CMK (cell line): ENCODE measurements around the gene ATXN2.
"Not testable (repeated sequence)": the region's sequence is repeated elsewhere in the genome, so short reads cannot be mapped to it uniquely, and the experiment has no call there.

Experiments
- DNase-seq: peaks from one replicate; pipeline ENCODE4 v3.0.0-alpha.2; 2010; ENCODE audit warnings: low read depth

ATXN2 gene, protein sequence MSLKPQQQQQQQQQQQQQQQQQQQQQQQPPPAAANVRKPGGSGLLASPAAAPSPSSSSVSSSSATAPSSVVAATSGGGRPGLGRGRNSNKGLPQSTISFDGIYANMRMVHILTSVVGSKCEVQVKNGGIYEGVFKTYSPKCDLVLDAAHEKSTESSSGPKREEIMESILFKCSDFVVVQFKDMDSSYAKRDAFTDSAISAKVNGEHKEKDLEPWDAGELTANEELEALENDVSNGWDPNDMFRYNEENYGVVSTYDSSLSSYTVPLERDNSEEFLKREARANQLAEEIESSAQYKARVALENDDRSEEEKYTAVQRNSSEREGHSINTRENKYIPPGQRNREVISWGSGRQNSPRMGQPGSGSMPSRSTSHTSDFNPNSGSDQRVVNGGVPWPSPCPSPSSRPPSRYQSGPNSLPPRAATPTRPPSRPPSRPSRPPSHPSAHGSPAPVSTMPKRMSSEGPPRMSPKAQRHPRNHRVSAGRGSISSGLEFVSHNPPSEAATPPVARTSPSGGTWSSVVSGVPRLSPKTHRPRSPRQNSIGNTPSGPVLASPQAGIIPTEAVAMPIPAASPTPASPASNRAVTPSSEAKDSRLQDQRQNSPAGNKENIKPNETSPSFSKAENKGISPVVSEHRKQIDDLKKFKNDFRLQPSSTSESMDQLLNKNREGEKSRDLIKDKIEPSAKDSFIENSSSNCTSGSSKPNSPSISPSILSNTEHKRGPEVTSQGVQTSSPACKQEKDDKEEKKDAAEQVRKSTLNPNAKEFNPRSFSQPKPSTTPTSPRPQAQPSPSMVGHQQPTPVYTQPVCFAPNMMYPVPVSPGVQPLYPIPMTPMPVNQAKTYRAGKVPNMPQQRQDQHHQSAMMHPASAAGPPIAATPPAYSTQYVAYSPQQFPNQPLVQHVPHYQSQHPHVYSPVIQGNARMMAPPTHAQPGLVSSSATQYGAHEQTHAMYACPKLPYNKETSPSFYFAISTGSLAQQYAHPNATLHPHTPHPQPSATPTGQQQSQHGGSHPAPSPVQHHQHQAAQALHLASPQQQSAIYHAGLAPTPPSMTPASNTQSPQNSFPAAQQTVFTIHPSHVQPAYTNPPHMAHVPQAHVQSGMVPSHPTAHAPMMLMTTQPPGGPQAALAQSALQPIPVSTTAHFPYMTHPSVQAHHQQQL

DNA sequence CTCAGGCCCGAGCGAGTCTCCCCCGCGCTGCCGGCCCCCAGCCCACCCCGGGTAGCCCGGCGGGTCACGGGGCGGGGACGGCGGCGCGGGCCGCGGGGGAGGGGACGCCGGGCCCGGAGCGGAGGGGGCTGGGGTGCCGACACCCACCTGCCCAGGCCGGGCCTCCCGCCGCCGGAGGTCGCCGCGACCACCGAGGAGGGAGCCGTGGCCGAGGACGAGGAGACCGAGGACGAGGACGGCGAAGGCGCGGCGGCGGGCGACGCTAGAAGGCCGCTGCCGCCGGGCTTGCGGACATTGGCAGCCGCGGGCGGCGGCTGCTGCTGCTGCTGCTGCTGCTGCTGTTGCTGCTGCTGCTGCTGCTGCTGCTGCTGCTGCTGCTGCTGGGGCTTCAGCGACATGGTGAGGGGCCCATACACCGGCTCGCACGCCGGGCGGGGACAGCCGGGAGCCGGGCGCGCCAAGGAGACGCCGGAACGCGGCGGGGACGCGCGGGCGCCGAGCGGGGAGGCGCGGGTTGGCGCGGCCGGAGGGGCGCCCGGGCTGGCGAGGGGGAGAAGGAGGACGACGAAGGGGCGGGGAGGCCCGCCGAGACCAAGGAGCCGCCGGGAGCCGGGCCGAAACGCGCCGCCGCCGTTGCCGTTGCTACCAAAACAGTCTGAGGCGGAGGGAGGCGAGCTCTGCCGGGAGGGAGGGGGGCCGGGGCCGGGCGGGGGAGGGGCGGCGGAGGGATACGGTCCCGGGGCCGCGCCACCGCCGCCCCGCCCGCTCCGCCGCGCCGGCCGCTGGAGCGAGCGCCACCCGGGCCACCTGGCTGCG lies at the start of gene ATXN2:
Gene ATXN2, minus strand, starts transcription at position 679 of the 816 bp plus-strand sequence. Its CDS starts 281 bp downstream, at position 398.
- DNase-seq, result peak; percentile 47

- DNase-seq, result no peak
Measured at GRCh38 chr12:111645433-111645832, 46.3 kb upstream of the ATXN2 start.

- DNase-seq, result no peak
Measured at GRCh38 chr12:111643427-111643826, 44.3 kb upstream of the ATXN2 start.

DNA sequence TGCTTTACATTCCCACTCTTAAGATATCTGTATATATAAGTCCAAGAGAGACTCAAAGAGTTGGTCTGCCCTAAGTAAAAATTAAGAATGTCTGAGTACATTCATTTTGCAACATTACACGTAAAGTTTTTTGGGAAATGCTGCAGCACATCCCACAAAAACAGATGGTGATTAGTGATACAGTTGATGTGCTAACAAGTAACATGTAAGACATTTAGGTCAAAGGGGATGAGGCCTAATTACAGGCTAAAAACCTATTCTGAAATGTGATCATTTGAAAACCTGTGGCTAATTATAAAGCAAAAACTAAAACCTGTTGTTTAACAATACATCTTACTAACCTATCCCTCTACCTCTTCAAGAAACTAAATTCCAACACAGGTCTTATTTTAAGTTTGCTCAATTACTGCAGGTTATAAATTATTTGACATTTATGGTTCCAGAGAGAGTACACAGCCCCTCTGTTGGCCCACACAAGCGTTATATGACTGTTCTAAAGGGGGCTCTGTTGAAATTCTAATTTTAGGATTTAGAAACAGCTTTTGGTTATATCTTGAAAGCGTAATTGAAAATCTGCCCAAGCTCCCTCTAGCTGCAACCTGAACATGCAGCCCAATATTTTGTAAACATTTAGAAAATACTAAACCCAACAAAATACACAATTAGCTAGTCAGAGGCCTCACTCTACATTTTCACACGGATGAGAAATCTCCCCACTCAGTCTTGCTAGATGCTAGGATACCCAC lies 43.7 kb upstream of the ATXN2 start:
- DNase-seq, result no peak

DNA sequence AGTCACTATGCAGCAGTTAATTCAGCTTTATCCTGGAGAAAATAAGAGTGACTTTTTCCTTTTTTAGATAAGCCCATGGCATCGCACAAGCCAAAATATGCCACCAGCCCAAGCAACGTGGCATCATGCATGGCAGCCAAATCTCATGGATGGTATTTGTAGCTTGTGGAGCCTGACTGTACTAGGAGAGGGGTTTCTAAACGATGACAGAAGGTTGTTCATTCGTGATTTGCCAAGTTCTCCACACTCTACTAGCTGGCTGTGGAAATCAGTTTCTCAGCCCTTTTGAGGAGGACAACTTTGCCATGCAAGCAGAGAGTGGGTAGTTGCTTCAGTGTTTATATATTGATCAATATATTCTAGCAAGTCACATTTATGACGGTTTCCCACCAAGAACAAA lies 41.4 kb upstream of the ATXN2 start:
- no peak for DNase-seq

- DNase-seq, result no peak
Measured at GRCh38 chr12:111638556-111638955, 39.4 kb upstream of the ATXN2 start.

- DNase-seq, result peak; percentile 39
Measured at GRCh38 chr12:111636209-111636945, 37.3 kb upstream of the ATXN2 start.

GRCh38 chr12:111635524-111635923 lies 36.4 kb upstream of the ATXN2 start:
- DNase-seq, result peak; percentile 30

DNA sequence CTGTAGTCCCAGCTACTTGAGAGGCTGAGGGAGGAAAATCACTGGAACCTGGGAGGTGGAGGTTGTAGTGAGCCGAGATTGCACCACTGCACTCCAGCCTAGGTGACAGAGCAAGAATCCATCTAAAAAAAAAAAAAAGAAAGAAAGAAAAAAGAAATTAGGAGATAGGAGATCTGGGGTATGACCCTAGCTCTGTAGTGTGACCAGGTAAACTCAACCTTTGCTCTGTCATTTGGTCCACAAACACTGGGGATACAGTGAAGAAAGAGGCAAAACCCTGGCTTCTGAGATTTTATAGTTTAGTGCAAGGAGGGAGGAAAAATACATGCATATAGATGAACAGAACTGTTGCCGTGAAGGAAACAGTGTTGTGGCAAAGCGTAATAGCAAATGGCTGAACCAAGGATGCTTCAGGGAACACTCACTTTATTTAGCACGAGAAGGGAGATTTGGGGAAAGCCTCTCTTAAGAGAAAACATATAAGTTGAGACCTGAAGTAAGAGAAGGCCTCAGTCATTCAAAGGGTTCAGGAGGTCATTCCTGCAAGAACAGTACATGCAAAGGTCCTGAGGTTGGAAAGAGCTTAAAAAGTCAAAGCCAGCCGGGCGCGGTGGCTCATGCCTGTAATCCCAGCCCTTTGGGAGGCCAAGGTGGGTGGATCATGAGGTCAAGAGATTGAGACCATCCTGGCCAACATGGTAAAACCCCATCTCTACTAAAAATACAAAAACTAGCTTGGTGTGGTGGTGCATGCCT lies 29.6 kb upstream of the ATXN2 start:
- no peak for DNase-seq

GRCh38 chr12:111626230-111626629 lies 27.1 kb upstream of the ATXN2 start:
- no peak for DNase-seq

GRCh38 chr12:111624540-111624939 lies 25.4 kb upstream of the ATXN2 start:
- DNase-seq, result no peak

GRCh38 chr12:111617841-111618240 lies 18.7 kb upstream of the ATXN2 start:
- DNase-seq, result not testable (repeated sequence)

- no peak for DNase-seq
Measured at GRCh38 chr12:111616177-111616623, 17.1 kb upstream of the ATXN2 start.

DNA sequence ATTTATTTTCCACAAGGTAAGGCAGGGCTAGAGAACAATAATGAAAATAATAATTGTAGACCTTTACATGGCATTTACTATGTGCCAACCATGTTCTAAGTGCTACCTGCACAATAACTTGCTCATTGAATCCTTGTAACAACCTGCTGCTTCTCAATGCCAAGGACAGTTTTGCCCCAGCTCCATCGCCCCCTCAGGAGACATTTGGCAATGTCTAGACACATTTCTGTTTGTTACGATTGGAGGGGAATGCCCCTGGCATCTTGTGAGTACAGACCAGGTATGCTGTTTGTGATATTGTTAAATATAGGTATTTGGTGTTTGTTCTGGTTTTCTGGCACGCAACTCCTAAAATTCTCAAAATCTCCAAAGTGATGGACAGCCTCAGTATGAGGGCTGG lies 8.1 kb upstream of the ATXN2 start:
- no peak for DNase-seq

GRCh38 chr12:111606767-111607230 lies 7.7 kb upstream of the ATXN2 start:
- DNase-seq, result no peak

- no peak for DNase-seq
Measured at GRCh38 chr12:111605911-111606766, 7.0 kb upstream of the ATXN2 start.

- DNase-seq, result not testable (repeated sequence)
Measured at GRCh38 chr12:111602857-111603256, 3.7 kb upstream of the ATXN2 start.

- DNase-seq, result no peak
Measured at GRCh38 chr12:111602348-111602747, 3.2 kb upstream of the ATXN2 start.
